GM12891 (cell line): ENCODE measurements around the gene PPP1R14D.

ENCODE experiments used
- DNase-seq: peaks from one replicate; pipeline ENCODE4 v3.0.0; 2011; ENCODE audit warnings: low spot score; ENCODE audit not compliant: insufficient read length
- FAIRE-seq: peaks from 2 replicates; lab custom pipeline; 2011; peaks lifted over from hg19 to GRCh38; lab: Jason Lieb, UNC
- PAX5 ChIP-seq: IDR thresholded peaks from 2 replicates; pipeline ENCODE4 v1.6.1; 2011; ENCODE audit warnings: low read length, moderate library complexity, mild to moderate bottlenecking; ENCODE audit not compliant: insufficient read depth, severe bottlenecking
- POLR2A ChIP-seq: IDR thresholded peaks from 2 replicates; pipeline ENCODE4 v1.6.1; 2011; ENCODE audit warnings: low read depth, low read length, control low read depth
- POLR2AphosphoS5 ChIP-seq: IDR thresholded peaks from 2 replicates; pipeline ENCODE4 v1.6.1; 2011; ENCODE audit warnings: low read depth, low read length, control low read depth
- POU2F2 ChIP-seq: IDR thresholded peaks from 2 replicates; pipeline ENCODE4 v1.6.1; 2011; ENCODE audit warnings: low read depth, mild to moderate bottlenecking, control low read depth, low read length, moderate library complexity
- SPI1 ChIP-seq: IDR thresholded peaks from 2 replicates; pipeline ENCODE4 v1.6.1; 2011; ENCODE audit warnings: low read depth, low read length, control low read depth
- TAF1 ChIP-seq: IDR thresholded peaks from 2 replicates; pipeline ENCODE4 v1.6.1; 2011; ENCODE audit warnings: low read depth, low read length, control low read depth

Gene PPP1R14D

GRCh38 chr15:40806672-40807027 is 21.9 kb downstream of the PPP1R14D start:
- DNase-seq (no peak), FAIRE-seq (no peak)
- no peak for TF ChIP-seq POU2F2

GRCh38 chr15:40803688-40804087 is 24.8 kb downstream of the PPP1R14D start:
- no peak for DNase-seq
- TF ChIP-seq POLR2AphosphoS5 = no peak
- TF ChIP-seq PAX5 = no peak
- no peak for TF ChIP-seq SPI1
- TF ChIP-seq POLR2A = no peak
- no peak for TF ChIP-seq TAF1
- TF ChIP-seq POU2F2 = no peak
- FAIRE-seq = no peak

- FAIRE-seq (no peak), DNase-seq (no peak)
- TF ChIP-seq TAF1 (no peak), POU2F2 (no peak), POLR2AphosphoS5 (no peak), POLR2A (no peak), PAX5 (no peak), SPI1 (no peak)
Measured at GRCh38 chr15:40803076-40803475, 25.4 kb downstream of the PPP1R14D start.

GRCh38 chr15:40799523-40799922 is 29.0 kb downstream of the PPP1R14D start:
- TF ChIP-seq SPI1 (no peak), POLR2AphosphoS5 (no peak), POLR2A (no peak), TAF1 (no peak)
- DNase-seq (no peak), FAIRE-seq (no peak)

- DNase-seq (no peak), FAIRE-seq (no peak)
- TF ChIP-seq SPI1 = no peak
- no peak for TF ChIP-seq POLR2AphosphoS5
- TF ChIP-seq PAX5 = no peak
- no peak for TF ChIP-seq TAF1
- TF ChIP-seq POLR2A = no peak
- no peak for TF ChIP-seq POU2F2
Measured at GRCh38 chr15:40796512-40796911, 32.0 kb downstream of the PPP1R14D start.

GRCh38 chr15:40796041-40796440 is 32.5 kb downstream of the PPP1R14D start:
- no peak for FAIRE-seq
- TF ChIP-seq POLR2AphosphoS5 (no peak), TAF1 (no peak), SPI1 (no peak), POU2F2 (no peak), PAX5 (no peak), POLR2A (no peak)
- no peak for DNase-seq

GRCh38 chr15:40793216-40793989 is 35.1 kb downstream of the PPP1R14D start:
- FAIRE-seq (no peak), DNase-seq (no peak)
- TF ChIP-seq SPI1 = no peak
- TF ChIP-seq POLR2AphosphoS5 = no peak
- no peak for TF ChIP-seq PAX5
- TF ChIP-seq POLR2A = no peak
- no peak for TF ChIP-seq POU2F2
- no peak for TF ChIP-seq TAF1

- no peak for FAIRE-seq
- TF ChIP-seq POLR2AphosphoS5 (no peak), SPI1 (no peak), TAF1 (no peak), PAX5 (no peak), POLR2A (no peak), POU2F2 (no peak)
- no peak for DNase-seq
Measured at GRCh38 chr15:40792394-40792793, 36.1 kb downstream of the PPP1R14D start.

GRCh38 chr15:40790718-40791117 is 37.8 kb downstream of the PPP1R14D start:
- TF ChIP-seq POLR2A (no peak), TAF1 (no peak), PAX5 (no peak), SPI1 (no peak), POLR2AphosphoS5 (no peak), POU2F2 (no peak)
- DNase-seq (no peak), FAIRE-seq (no peak)

GRCh38 chr15:40789999-40790398 is 38.5 kb downstream of the PPP1R14D start:
- DNase-seq (no peak), FAIRE-seq (no peak)
- no peak for TF ChIP-seq SPI1
- no peak for TF ChIP-seq POU2F2
- TF ChIP-seq POLR2AphosphoS5 = no peak
- no peak for TF ChIP-seq TAF1
- TF ChIP-seq PAX5 = no peak
- TF ChIP-seq POLR2A = no peak
